CD4-positive, alpha-beta T cell treated with Interferon alpha-2 for 1 hour (primary cell): ENCODE results near the gene ITGB8.
"Not testable (repeated sequence)": the region's sequence is repeated elsewhere in the genome, so short reads cannot be mapped to it uniquely, and the experiment has no call there.

Experiments
- DNase-seq, 2 donors: peaks; one replicate each; pipeline ENCODE4 v3.0.0-alpha.2; 2020 to 2022

Gene ITGB8

GRCh38 chr7:20389192-20389591 is 58.5 kb downstream of the ITGB8 start:
- not testable (repeated sequence) for DNase-seq

- DNase-seq, result no peak
These were observed 62.4 kb downstream of the ITGB8 start for GRCh38 chr7:20393021-20393610.

- no peak for DNase-seq
These were observed 62.9 kb downstream of the ITGB8 start for GRCh38 chr7:20393616-20394015.

- DNase-seq, result no peak
These were observed 63.6 kb downstream of the ITGB8 start for GRCh38 chr7:20394284-20394683.

- no peak for DNase-seq
These were observed 64.4 kb downstream of the ITGB8 start for GRCh38 chr7:20395104-20395503.

- DNase-seq, result no peak
These were observed 64.8 kb downstream of the ITGB8 start for GRCh38 chr7:20395511-20395910.

GRCh38 chr7:20399521-20399920 is 68.8 kb downstream of the ITGB8 start:
- DNase-seq, result no peak

- DNase-seq, result no peak
These were observed 71.4 kb downstream of the ITGB8 start for GRCh38 chr7:20401861-20402746.

GRCh38 chr7:20402747-20403230 is 72.1 kb downstream of the ITGB8 start:
- no peak for DNase-seq

GRCh38 chr7:20403331-20403730 is 72.6 kb downstream of the ITGB8 start:
- no peak for DNase-seq

- DNase-seq, result no peak
These were observed 73.6 kb downstream of the ITGB8 start for GRCh38 chr7:20404320-20404719.

- no peak for DNase-seq
These were observed 77.1 kb downstream of the ITGB8 start for GRCh38 chr7:20407585-20408466.

- DNase-seq, result no peak
These were observed 77.7 kb downstream of the ITGB8 start for GRCh38 chr7:20408467-20408826.

GRCh38 chr7:20409961-20410360 is 79.3 kb downstream of the ITGB8 start:
- DNase-seq, result no peak

GRCh38 chr7:20411372-20411771 is 80.7 kb downstream of the ITGB8 start:
- DNase-seq, result no peak

GRCh38 chr7:20412032-20412431 is 81.3 kb downstream of the ITGB8 start:
- DNase-seq, result no peak

GRCh38 chr7:20417260-20417659 is 86.6 kb downstream of the ITGB8 start:
- DNase-seq, result no peak

- DNase-seq, result no peak
These were observed 87.1 kb downstream of the ITGB8 start for GRCh38 chr7:20417675-20418382.

GRCh38 chr7:20424500-20424899 is 93.8 kb downstream of the ITGB8 start:
- DNase-seq, result no peak

GRCh38 chr7:20430664-20431063 is 100.0 kb downstream of the ITGB8 start:
- DNase-seq, result no peak

GRCh38 chr7:20431146-20431545 is 100.4 kb downstream of the ITGB8 start:
- no peak for DNase-seq

GRCh38 chr7:20432071-20432470 is 101.4 kb downstream of the ITGB8 start:
- DNase-seq, result no peak

GRCh38 chr7:20435305-20435704 is 104.6 kb downstream of the ITGB8 start:
- no peak for DNase-seq
